ENCODE measurements around the gene WFDC6.

WFDC6 gene

GRCh38 chr20:45515147-45515913 lies 24.0 kb downstream of the WFDC6 start, which contains the start of gene SPINT3:
Gene SPINT3, minus strand, starts transcription at chr20:45515622. Its CDS starts 14 bp downstream, at chr20:45515608.
- no peak for DNase-seq

- no peak for DNase-seq
These were observed 28.9 kb downstream of the WFDC6 start for GRCh38 chr20:45510242-45510862.

- no peak for DNase-seq
These were observed 30.2 kb downstream of the WFDC6 start for GRCh38 chr20:45509091-45509490.

GRCh38 chr20:45508068-45508886 lies 31.0 kb downstream of the WFDC6 start:
- no peak for DNase-seq

DNA sequence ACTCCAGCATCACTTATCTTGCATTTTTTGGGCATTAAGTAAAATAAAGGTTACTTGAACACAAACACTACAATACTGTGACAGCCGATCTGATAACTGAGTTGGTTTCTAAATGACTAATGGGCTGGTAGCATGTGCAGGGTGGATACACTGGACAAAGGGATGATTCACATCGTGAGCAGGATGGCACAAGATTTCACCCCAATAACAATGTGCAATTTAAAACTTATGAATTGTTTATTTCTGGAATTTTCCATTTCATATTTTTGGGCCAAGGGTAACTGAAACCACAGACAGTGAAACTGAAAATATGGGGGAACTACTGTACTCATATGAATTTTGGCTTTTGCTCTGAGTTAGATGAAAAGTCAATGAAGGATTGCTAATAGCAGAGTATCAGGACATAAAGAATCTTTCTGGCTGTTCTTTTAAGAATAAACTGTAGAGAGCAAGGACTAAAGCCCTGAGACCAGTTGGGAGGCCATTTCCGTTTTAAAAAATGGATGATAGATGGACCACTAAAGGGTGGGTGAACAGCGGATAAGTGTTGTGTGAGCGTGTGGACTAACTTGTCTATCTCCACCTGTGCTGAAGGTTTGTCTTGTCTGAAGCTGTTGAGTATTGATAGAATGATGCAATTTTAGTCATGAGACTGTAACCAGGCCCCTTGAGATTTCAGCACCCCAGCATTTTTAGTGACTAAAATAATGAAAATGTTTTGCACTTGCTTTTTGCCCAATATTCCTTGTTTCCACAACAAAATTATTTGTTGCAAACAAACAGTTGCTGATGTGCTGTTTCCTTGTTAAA lies 32.1 kb downstream of the WFDC6 start:
- no peak for DNase-seq

DNA sequence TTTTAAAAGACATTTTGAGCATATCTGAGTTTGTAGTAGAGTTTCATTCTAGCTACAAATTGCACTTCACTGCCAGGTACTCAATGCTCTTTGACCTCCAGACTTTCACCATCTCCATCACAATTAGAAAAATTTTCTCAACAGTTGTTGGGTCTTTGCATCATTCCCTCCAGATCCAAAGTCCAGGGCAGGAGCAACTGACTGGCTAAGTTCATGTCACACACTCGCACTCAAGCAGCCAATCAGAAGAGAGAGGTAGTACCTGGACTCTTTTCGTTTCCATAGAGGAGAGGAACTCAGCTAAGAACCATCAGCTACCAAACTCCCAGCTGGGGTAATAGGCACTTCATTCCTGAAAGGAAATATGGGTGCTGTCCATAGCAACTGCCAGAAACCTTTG lies 32.9 kb downstream of the WFDC6 start:
- no peak for DNase-seq

GRCh38 chr20:45503403-45503802 lies 35.9 kb downstream of the WFDC6 start:
- no peak for DNase-seq

GRCh38 chr20:45502561-45502960 lies 36.7 kb downstream of the WFDC6 start:
- DNase-seq, result no peak

DNA sequence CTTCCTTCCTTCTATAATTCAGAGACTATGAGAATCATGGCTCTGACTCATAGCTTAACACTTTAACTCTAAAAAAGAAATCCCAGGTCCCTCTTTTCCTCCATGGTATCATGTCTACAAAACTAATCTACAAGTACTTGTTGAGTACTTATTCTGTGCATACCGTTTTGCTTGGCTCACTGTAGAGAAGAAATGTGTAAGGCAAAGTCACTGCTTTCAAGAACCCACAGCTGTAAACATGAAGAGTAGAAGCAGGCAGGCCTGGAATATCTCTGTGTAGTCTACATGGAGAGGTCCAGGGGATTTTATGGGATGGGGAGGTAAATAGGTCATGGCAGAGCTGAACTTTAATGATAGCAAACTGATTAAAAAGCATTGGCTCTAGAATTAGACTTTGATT lies 37.7 kb downstream of the WFDC6 start:
- no peak for DNase-seq

DNA sequence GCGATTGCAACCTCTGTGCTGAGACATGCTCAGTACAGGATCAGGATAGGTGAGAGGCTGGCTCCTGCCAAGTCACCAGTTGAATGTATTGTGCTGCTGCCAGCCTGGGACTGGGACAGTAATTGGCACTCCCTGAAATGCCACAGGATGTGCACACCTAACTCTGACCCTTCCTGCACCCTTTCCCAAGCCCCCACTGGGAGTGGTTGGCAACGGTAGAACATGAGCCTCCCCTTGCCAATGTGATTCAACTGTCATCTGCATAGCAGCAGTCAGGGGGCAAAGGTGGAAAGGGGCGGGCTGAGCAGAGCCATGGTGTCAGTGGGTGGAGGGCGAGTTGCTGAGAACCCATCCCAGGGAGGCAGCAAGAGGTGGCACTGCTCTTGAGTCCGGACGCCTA lies 39.3 kb downstream of the WFDC6 start:
- no peak for DNase-seq

DNA sequence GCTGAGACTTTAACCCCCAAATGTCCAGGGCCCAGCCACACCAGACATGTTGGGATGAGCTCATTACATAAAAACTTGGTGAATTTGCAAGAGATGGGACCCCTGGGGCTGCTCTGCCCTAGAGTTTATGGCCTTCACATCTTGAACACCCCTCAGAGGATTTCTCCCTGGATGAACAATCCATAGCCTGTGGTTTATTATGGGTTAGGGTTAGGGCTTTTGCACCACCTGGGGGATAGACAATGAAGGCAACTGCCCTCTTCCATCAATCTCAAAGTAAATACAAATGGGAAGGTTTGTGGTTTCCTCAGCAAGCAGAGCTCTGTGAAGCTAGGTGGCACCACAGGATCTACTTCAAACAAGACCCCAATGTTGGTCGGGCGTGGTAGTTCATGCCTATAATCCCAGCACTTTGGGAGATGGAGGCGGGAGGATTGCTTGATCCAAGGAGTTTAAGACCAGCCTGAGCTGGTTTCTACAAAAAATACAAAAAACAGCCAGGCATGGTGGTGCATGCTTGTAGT lies 41.2 kb downstream of the WFDC6 start:
- no peak for DNase-seq

DNA sequence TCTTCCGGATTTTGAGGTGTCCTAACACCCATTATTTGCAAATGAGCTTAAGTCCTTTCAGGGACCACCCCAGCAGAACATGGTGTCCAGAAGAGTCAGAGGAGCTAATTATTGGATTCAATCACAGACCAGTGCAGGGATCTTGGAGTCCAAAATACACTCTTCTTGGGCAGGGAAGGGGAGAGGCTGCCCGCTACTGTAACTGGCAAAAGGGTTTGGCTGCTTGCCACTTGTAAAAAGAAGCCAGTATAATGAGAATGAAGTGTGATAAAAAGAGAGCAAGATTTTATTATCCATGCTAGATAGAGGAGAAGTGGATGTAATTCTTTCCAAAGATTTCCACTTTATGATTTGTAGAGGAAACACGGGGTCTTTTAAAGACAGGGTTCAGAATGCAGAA lies 43.1 kb downstream of the WFDC6 start:
- DNase-seq, result no peak

- DNase-seq, result no peak
These were observed 43.8 kb downstream of the WFDC6 start for GRCh38 chr20:45495501-45495941.

DNA sequence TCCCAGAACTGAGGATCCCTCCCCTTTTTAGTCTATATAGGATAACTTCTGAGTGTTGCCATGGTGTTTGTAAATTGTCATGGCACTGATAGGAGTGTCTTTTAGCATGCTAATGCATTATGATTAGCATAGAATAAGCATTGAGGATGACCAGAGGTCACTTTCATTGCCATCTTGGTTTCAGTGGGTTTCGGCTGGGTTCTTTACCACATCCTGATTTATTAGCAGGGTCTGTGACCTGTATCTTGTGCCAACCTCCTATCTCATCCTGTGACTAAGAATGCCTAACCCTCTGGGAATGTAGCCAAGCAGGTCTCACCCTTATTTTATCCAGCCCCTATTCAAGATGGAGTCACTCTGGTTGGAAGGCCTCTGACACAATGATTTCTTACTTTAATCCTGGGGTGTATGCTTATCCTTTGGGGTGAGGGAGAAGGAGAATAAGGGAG lies 50.2 kb downstream of the WFDC6 start:
- no peak for DNase-seq

DNA sequence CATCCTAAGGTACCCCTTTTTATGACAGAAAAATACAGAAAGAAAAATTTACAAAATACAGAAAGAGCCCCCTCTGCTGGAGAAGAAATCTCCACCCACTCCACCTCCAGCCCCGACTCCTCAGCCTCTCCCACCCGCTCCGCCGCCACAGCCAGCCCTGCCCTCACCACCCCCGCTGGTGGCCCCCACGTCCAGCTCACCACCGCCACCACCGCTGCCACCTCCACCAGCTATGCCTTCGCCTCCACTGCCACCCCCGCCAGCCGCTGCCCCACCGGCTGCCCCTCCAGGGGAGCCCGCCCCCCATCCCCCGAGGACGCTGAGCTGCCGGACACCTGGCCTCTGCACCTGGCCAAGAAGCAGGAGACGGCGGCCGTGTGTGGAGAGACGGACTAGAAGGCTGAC lies 52.0 kb downstream of the WFDC6 start:
- no peak for DNase-seq

- DNase-seq, result no peak
These were observed 53.9 kb downstream of the WFDC6 start for GRCh38 chr20:45485388-45485787.

GRCh38 chr20:45484676-45485075 lies 54.6 kb downstream of the WFDC6 start:
- no peak for DNase-seq

All from CD4-positive, alpha-beta T cell treated with Interleukin-4 for 4 hours (primary cell).